Measurements from ENCODE around the gene SNRPD3. TPM values are rescaled to one million over a fixed set of nuclear protein-coding genes. Genes with fewer than 3 reads are reported as not detected.

SNRPD3 gene
- total RNA-seq, 1 donor from 2014 or later = 59.3 TPM

GRCh38 chr22:24535348-24535747 lies 20.5 kb upstream of the SNRPD3 start:
- no peak for DNase-seq (ENCODE audit: low spot score)
- Mint-ChIP-seq H3K4me1 (ENCODE audit: low read depth) (no peaks in the 10 kb centered on the region), H3K27ac (ENCODE audit: unreplicated experiment) (no peak overlapping the region), H3K9me3 (ENCODE audit: low read depth) (no peaks in the 10 kb centered on the region), H3K27me3 (ENCODE audit: low read depth) (no peaks in the 10 kb centered on the region), H3K36me3 (ENCODE audit: low read depth) (peaks cover 3% of the 10 kb centered on the region), H3K4me3 (ENCODE audit: unreplicated experiment) (no peak overlapping the region)
- no peak for TF ChIP-seq CTCF (IDR thresholded peaks at IDR 0.05)

DNA sequence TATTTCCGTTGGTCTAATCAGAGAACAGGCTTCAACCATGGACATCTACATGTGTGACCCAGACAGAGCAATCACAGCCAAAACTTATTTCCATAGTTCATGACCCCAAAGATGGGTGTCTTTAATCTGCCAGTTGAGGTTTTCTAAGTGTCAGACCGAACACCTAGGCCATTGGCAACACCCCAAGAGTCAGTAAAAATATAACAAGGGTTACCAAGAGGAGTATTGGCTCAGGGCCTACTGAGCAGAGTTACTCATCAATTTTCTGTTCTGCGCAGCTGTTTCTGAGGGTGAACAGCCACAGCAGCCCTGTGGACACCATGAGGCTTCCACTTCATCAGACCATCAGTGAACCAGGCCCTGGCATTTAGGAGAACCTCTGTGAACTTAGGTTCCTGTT lies 19.7 kb upstream of the SNRPD3 start:
- H3K36me3 Mint-ChIP-seq (ENCODE audit: low read depth) = peaks cover 4% of the 10 kb centered on the region
- H3K27me3 Mint-ChIP-seq (ENCODE audit: low read depth) = no peaks in the 10 kb centered on the region
- no peak for DNase-seq (ENCODE audit: low spot score)
- H3K4me1 Mint-ChIP-seq (ENCODE audit: low read depth) = no peaks in the 10 kb centered on the region
- no peaks in the 10 kb centered on the region for H3K9me3 Mint-ChIP-seq (ENCODE audit: low read depth)
- no peak overlapping the region for H3K27ac Mint-ChIP-seq (ENCODE audit: unreplicated experiment)
- no peak for TF ChIP-seq CTCF (IDR thresholded peaks at IDR 0.05)
- H3K4me3 Mint-ChIP-seq (ENCODE audit: unreplicated experiment) = no peak overlapping the region

- Mint-ChIP-seq H3K36me3 (ENCODE audit: low read depth) (peaks cover 9% of the 10 kb centered on the region), H3K9me3 (ENCODE audit: low read depth) (no peaks in the 10 kb centered on the region), H3K27me3 (ENCODE audit: low read depth) (no peaks in the 10 kb centered on the region), H3K27ac (ENCODE audit: unreplicated experiment) (no peak overlapping the region), H3K4me1 (ENCODE audit: low read depth) (peaks cover 9% of the 10 kb centered on the region), H3K4me3 (ENCODE audit: unreplicated experiment) (no peak overlapping the region)
- DNase-seq (ENCODE audit: low spot score) = no peak
- TF ChIP-seq CTCF (IDR thresholded peaks at IDR 0.05) = no peak
These were observed 15.3 kb upstream of the SNRPD3 start for GRCh38 chr22:24540470-24540869.

DNA sequence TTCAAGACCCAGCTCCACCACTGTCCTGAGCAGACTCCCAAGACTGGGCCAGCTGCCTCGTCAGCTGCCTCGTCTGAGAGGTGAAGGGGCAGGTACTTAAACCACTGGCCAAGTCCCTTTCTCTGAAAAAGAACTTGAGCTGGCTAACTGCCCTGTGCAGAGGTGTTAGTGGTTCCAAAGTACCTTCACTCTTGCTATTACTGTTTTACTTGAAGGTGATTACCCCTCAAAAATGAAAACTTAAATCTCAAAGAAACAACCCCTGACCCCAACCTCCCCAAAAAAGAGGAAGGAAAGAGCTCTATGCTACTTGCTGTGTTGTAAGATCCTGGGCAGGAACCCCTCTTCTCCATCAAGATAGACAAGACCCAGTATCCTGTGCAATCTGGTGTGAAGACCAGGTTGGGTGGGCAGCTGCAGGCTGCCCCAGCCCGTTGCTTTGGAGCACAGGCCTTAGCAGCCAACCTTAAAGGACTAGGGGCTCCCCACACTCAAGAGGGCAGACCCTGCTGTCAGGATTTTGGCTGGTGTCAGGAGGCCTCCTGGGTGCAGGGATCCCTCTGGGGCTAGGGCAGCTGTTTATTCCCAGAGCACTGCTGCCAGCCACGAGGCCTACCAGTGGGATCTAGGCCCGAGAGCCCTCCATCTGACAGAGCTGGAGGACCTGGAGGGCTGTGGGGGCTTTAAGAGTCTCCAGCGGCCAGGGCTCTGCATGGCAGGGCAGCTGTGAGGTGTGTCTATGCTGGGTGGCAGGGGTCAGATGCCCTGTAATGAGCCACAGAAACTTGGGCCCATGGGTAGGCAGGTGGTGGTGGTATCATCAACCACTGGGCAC lies 13.9 kb upstream of the SNRPD3 start:
- H3K27ac Mint-ChIP-seq (ENCODE audit: unreplicated experiment) = no peak overlapping the region
- peaks cover 15% of the 10 kb centered on the region for H3K36me3 Mint-ChIP-seq (ENCODE audit: low read depth)
- no peak for TF ChIP-seq CTCF (IDR thresholded peaks at IDR 0.05)
- H3K9me3 Mint-ChIP-seq (ENCODE audit: low read depth) = no peaks in the 10 kb centered on the region
- no peak overlapping the region for H3K4me3 Mint-ChIP-seq (ENCODE audit: unreplicated experiment)
- no peaks in the 10 kb centered on the region for H3K27me3 Mint-ChIP-seq (ENCODE audit: low read depth)
- DNase-seq (ENCODE audit: low spot score) = no peak
- H3K4me1 Mint-ChIP-seq (ENCODE audit: low read depth) = peaks cover 20% of the 10 kb centered on the region

GRCh38 chr22:24542641-24543040 lies 13.2 kb upstream of the SNRPD3 start:
- no peak overlapping the region for H3K27ac Mint-ChIP-seq (ENCODE audit: unreplicated experiment)
- H3K27me3 Mint-ChIP-seq (ENCODE audit: low read depth) = no peaks in the 10 kb centered on the region
- peaks cover 20% of the 10 kb centered on the region for H3K36me3 Mint-ChIP-seq (ENCODE audit: low read depth)
- no peak for DNase-seq (ENCODE audit: low spot score)
- no peak for TF ChIP-seq CTCF (IDR thresholded peaks at IDR 0.05)
- H3K9me3 Mint-ChIP-seq (ENCODE audit: low read depth) = no peaks in the 10 kb centered on the region
- H3K4me3 Mint-ChIP-seq (ENCODE audit: unreplicated experiment) = no peak overlapping the region
- peaks cover 20% of the 10 kb centered on the region for H3K4me1 Mint-ChIP-seq (ENCODE audit: low read depth)
